ENCODE measurements around the gene C11orf24.

The C11orf24 gene

DNA sequence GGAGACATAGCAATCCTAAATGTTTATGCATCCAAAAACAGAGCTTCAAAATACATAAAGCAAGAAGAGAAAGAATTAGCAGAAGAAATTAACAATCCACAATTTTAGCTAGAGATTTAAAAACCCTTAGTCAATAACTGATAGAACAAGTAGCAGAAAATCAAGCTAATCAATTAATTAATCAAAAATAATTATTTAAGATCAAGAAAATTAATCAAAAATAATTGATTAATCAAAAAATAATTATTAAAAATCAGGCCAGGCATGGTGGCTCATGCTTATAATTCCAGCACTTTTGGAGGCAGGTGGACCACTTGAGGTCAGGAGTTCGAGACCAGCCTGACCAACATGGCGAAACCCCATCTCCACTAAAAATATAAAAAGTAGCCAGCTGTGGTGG is 29.2 kb downstream of the C11orf24 start:
- no peak for FAIRE-seq

DNA sequence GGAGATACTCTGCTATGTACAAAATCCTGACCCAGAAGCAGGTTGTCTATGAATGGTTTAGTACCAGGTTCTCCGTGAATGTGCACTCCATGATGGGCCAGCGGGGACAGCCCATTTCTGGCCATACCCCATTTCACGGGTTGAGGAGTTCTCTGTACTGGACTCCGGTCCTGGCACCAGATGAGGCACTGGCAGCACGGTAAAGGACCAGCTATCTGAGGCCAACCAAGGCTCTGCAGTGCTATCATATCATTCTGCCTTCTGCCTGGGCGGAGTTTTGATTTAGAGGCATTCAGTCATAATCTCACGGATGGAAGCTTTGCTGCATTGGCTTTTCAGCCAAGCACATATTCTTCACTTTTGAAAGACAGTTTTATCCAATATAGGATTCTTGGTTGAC is 40.2 kb downstream of the C11orf24 start:
- no peak for FAIRE-seq

DNA sequence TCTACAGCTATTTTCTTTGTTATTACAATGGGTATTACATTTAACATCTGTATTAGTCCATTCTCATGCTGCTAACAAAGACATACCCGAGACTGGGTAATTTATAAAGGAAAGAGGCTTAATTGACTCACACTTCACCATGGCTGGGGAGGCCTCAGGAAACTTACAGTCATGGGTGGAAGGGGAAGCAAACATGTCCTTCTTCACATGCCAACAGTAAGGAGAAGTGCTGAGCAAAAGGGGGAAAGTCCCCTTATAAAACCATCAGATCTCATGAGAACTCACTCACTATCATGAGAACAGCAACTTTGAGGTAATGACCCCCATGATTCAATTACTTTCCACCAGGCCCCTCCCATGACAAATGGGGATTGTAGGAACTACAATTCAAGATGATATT is 42.2 kb downstream of the C11orf24 start:
- no peak for FAIRE-seq

DNA sequence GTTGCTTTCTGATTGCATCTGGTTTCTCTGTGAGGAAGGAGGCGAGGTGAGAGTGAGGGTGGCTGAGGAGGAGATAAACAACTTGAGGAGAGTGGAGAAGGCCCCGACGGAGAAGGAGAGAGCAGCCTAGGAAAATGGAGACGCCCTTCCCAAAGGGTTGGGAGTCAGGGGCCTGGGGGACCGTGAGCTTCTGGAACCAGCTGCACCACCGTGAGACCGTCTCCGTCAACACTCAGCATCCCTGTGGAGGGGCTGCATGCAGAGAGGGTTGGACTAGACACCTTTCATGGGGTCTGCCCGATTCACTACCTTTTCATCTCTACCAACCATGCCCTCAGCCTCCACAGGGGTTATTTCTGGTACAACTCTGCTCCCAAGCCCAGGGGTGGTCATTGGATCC is 45.4 kb downstream of the C11orf24 start:
- no peak for FAIRE-seq

DNA sequence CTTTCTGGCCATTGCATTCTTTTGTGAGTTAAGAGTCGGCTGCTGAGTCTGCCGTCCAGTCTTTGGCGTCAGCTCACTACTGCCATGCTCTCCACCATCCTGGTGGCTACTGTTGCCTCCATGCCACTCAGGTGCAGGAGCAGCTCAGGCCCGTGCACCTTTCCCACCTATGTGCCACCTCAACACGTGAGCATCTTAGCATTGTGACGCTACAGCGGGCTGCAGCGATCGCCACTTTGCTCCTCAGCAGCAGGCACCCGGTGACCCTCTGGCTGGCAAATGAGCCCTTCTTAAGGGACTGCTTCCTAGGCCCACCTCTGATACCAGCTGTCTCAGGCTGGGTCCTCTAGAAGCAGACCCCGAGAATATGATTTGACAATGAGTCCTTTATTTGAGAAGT is 47.2 kb downstream of the C11orf24 start:
- no peak for FAIRE-seq

DNA sequence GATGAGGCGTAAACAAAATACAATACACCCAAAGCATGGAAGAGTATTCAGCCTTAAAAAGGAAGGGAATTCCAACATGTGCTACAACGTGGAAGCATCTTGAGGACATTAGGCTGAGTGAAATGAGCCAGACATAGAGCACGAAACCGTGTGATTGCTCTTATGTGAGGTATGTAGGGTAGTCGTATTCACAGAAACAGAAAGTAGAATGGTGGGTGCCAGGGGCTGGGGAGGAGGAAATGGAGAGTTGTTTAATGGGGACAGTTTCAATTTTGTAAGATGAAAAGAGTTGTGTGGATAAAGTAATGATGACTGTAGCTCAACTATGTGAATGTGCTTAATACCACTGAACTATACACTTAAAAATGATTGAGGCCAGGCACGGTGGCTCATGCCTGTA is 48.5 kb downstream of the C11orf24 start:
- FAIRE-seq = no peak

DNA sequence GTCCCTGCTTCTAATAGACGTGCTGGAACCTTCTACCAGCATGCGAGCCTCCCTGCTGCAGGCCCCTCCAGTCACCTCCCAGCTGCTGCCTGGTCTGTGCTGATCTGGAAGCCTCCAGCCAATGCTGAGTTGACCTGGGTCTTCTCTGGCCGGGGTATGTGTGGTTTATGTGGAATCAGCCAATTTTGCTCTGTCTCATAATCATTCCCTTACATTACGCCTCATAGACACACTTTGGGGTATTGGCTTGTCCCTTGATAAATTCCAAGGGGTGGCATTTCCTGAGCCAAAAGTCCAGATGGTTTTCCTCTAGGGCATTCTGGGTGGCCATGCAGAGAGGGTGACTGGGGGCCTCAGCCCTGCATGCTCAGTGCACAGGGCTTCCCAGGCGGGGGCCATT is 50.4 kb downstream of the C11orf24 start:
- FAIRE-seq = no peak

DNA sequence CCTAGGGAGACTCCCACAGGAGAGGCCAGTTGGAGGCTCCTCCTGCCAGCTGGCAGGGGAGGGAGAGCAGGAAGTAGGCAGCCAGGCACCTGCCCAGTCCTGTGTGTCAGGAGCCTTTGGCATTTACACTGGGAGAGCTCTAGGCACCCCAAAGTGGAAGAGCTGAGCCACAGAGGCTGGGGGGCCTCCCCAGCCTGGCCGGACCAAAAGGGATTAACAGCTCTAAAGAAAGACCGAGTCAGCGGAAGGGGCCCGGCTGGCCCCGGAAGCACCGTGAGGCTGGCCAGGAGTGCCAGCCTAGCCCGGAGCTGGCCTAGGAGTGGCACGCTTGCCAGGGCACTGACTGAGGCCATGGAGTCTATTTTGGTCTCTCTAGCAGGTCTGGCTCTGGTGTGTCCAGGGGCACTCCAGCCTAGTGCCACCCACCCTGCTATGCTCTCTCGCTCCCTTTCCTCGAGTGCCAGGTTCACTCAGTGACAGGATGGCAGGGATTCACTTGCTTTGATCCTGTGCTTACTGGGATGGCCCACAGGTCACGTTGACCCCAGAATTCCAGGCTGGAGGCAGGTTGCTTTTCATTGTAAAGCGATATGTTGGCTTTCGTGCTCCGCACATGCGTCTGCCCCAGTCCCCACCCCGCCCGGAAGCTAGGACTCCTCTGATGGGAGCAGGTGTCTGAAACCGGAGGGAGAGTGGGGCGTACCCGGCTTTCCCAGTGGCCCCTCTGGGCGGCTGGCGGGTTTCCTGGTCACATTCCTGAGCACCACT is 55.4 kb downstream of the C11orf24 start:
- FAIRE-seq = no peak

DNA sequence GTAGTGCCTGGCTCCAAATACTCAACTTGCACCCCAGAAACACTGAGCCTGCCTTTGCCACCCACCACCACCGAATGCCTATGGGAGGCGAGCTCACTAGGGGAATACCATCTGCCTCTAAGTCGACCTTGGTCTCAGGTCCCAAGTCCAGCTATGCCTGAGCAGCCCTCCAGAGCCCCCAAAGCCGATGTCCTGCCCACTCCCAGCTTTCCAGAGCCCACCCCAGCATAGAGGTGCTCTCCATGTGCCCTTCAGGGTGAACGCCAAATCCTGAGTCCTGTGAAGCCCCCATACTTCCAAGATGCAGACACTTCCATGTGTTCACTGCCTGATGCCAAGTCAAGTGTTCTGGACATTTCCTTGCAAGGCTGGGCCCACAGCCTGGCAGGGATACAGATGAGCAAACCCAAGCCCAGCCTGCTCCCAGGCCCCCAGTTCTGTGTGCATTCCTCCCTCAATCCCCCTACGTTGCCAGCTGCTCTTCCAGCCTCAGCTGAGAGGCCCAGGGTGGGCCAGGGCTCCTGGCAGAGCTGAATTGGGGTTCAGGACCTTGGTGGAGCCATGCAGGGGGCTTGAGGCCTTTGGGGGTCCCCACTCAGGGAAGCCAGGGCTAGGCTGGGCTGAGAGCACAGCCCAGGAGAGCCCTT is 56.1 kb downstream of the C11orf24 start:
- no peak for FAIRE-seq

DNA sequence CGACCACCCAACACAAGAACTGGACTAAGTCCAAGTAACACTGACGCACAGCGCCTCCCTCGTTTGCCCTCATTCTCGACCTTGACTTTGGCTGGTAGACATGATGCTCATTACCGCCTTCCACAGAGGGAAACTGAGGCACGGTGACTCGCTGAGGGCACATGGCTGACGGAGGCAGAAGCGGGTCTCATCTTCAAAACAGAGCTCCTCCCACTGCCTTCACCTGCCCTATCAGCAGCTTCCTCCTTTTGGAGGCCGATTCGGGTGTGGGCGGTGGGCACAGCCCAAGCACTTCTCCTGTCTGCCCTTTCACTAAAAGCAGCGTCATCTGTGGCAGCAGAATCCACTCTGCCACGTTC is 56.7 kb downstream of the C11orf24 start:
- FAIRE-seq = no peak

DNA sequence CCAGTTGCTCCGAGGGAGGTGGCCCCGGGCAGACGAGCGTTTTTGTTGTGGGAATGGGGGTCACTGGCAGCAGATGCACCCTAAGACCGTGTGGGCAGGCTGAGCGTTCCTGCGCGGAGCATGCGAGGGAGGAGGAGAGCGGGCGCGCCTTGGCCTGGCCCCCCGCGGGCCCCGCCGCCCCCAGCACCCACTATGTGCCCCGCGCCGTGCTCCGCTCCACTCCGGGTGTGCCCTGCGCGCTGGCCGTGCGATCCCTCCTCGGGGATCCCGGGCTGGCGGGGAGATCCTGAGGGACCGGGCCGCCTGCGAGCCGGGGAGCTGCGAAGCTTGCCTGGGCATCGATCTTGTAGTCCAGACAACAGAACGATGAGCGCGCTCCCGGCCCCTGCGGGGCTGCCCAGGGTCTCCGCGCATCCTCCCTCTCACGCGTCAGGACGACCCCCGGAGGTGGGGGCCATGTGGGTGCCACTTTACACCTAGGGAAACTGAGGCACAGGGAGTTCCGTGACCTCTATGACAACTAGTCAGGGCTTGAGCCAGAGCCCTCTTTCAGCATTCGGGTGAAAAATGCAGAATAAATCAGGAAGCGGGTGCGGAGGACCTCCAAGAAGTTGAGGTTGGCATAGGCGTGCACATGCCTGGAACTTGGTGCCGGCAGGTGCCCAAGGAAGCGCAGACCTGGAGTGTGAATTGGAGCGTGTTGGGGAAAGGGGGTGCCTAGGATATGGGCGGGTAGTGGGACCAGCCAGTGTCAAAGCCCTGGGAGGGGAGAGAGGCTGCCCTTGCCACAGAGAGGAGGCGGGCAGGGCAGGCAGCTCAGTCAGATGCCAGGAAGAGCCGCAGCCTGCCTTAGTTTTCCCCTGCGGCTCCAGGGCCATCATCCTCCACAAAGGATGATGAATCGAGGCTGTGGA is 57.3 kb downstream of the C11orf24 start:
- no peak for FAIRE-seq

DNA sequence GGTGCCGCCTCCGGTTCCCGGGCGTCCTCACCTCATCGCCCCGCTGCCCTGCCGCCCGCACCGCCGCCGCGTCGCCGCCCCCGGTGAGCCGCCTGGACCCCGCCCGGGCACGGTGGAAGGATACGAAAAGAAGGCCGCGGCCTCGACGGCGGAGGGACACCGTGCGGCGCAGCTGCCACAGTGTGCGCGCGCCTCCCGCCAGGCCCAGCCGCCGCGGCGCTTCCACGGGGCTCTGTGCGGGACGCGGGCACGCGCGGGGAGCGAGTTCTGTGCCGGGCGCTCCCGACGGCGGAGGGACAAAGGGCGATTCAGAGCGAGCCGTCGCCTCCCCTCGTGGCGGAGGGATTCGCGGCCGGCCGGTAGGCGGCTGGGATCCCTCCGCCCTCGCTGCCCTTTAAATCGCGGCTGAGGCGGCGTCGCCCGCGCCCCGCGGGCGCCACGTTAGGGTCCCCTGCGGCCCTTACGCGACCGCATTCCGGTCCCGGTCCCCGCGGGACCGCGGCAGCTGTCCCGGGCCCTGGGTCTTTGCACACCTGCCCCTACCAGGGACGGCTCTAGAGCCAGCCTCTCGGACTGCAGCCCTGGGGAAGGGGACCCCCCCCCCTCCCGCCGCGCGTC is 58.1 kb downstream of the C11orf24 start:
- FAIRE-seq = no peak

DNA sequence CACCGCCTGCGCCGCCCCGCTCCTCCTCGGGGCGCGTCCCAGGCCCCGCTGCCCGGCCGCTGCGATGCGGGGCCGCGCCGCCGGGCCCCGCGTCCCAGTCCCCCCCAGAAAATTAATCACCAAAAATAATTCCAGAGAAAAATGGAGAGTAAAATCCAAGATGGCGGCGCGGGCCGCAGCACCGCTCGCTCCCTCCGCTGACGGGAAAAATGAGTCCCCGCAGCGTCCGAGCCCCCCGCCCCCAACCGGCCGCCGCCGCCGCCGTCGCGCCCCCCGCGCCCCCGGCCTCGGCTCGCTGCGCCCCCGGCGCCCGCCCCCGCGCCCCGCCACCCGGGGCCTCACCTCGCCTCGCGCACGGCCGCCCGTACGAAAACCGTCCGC is 58.6 kb downstream of the C11orf24 start, which contains the start of gene KMT5B:
TSS of gene KMT5B (minus strand) at position 162 of the 381 bp plus-strand sequence. CDS start 23,220 bp downstream, outside the sequence.
- no peak for FAIRE-seq

DNA sequence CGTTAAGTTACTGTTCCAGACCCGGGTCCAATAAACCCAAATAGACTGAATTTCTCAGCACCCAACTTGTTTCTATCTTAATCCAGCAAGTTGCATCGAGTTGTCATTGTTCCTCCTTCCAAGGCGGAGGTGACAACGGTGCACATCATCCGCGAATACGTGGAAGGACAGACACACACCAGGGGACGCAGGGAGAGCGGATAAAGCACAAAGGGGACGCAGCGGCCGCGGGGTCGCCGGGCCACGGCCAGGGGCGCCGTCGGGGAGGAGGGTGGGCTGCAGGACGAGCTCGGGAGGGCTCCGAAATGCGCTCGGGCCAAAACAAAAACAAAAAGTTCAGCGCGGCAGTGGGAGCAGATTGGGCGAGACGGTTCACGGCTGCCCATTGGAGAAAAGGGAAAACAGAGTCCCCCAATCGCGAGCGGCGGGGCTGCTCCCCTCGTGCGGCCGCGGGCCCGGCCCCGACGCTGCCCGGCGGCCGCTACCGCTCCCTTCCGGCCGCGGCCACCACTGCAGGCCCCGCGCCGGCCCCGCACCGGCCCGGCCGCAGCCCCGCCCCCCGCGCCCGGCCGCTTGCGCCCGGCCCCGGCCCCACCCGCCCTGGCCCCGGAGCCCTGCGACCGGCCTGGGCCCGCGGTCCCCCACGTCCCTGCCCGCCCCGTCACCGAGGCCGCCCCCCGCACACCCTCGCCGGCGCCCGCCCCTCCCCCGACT is 59.2 kb downstream of the C11orf24 start:
- FAIRE-seq = no peak

DNA sequence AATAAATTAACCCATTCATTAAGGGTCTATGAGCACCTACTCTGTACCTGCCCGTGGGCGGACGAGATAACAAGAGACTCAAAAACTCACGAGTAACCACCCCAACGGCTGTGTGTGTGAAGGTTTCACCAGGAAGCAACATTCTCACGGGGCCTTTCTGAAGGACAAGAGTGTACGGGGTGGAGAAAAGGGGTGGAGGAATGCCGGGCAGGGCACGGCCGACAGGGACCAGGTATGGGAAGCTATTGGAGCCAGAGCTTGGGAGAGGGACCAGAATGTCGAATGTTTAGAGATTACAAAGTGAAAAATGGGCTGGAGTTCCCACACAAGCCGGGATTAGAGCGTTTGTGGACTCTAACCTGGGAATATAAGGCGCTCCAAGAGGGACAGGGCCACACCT is 60.2 kb downstream of the C11orf24 start:
- FAIRE-seq = no peak
